HepG2 (cell line): ENCODE data around the gene CEMP1. TPM values are rescaled to one million over a fixed set of nuclear protein-coding genes. Genes with fewer than 3 reads are reported as not detected.

ENCODE experiments used
- ARNTL ChIP-seq: sonication (generic); formaldehyde crosslinking; IDR thresholded peaks from 2 replicates; pipeline ENCODE4 v1.4.0; 2020; ENCODE audit warnings: mild to moderate bottlenecking, missing genetic modification reagents
- BCL6 ChIP-seq: IDR thresholded peaks from 2 replicates; pipeline ENCODE4 v1.6.1; 2016; ENCODE audit warnings: missing genetic modification reagents, missing compliant biosample characterization
- CBX5 ChIP-seq: sonication (generic); formaldehyde crosslinking; IDR thresholded peaks from 2 replicates; pipeline ENCODE4 v1.4.0; 2020; ENCODE audit warnings: missing genetic modification reagents, borderline replicate concordance
- NR2F6 ChIP-seq, 2 experiments: IDR thresholded peaks; 2 replicates each; pipeline ENCODE4 v1.6.1; 2016; ENCODE audit warnings: antibody characterized with exemption in 1 of 2, mild to moderate bottlenecking in 1 of 2
- SPEN ChIP-seq: sonication (generic); formaldehyde crosslinking; IDR thresholded peaks from 2 replicates; pipeline ENCODE4 v1.5.1; 2020; ENCODE audit warnings: low read depth, mild to moderate bottlenecking, missing genetic modification reagents
- TAF15 ChIP-seq: fragments of 200-400 bp; formaldehyde crosslinking; IDR thresholded peaks from one replicate; pipeline ENCODE4 v1.6.1; 2018; ENCODE audit warnings: mild to moderate bottlenecking, low read depth, low read length; ENCODE audit not compliant: poor library complexity, severe bottlenecking
- TRIM24 ChIP-seq: sonication (generic); formaldehyde crosslinking; IDR thresholded peaks from 2 replicates; pipeline ENCODE4 v1.8.0; 2022; ENCODE audit warnings: mild to moderate bottlenecking, missing genetic modification reagents
- ZMYM2 ChIP-seq: sonication (generic); formaldehyde crosslinking; IDR thresholded peaks from 2 replicates; pipeline ENCODE4 v1.8.0; 2022; ENCODE audit warnings: mild to moderate bottlenecking, missing genetic modification reagents
- ZNF121 ChIP-seq: sonication (generic); formaldehyde crosslinking; IDR thresholded peaks from 2 replicates; pipeline ENCODE4 v1.5.0; 2020; ENCODE audit warnings: mild to moderate bottlenecking, missing genetic modification reagents
- ZNF850 ChIP-seq: sonication (generic); formaldehyde crosslinking; conservative IDR thresholded peaks from 2 replicates; pipeline ENCODE4 v1.9.0; 2021; ENCODE audit warnings: mild to moderate bottlenecking, missing genetic modification reagents
- polyA plus RNA-seq, 8 experiments: library from polyadenylated mRNA; depleted of rRNA in 3 of 8; stranded (reverse) in 7 of 8; unstranded in 1 of 8; fragments of >200 nt; fragmentation: Illumina TruSeq in 4 of 8; extraction: Trizol in 4 of 8; gene quantifications; 2 replicates each; pipeline versions ENCODE4 v1.2.1 to v1.2.3, GENCODE V29; 2011 to 2016; ENCODE audit warnings: low read depth in 4 of 8, missing spikeins in 1 of 8, mixed read lengths in 1 of 8; ENCODE audit not compliant: insufficient read depth in 1 of 8
- total RNA-seq, 5 experiments: library from RNA; depleted of rRNA; stranded (reverse); fragments of >200 nt; fragmentation: Illumina TruSeq; extraction: Trizol; gene quantifications; 2 replicates each; pipeline ENCODE4 v1.2.3, GENCODE V29; 2016; ENCODE audit warnings: low read depth in 1 of 5
- TF ChIP-seq, protein P1 (sequence below), 2 experiments: sonication (generic) in 1 of 2; formaldehyde crosslinking in 1 of 2; IDR thresholded peaks; 2 replicates each; pipeline versions ENCODE4 v1.4.0 to v1.6.1; 2016 to 2020; ENCODE audit warnings: borderline replicate concordance in 1 of 2, low read depth in 1 of 2, mild to moderate bottlenecking in 1 of 2, missing genetic modification reagents in 1 of 2
- TF ChIP-seq, protein P2 (sequence below): sonication (generic); formaldehyde crosslinking; IDR thresholded peaks from 2 replicates; pipeline ENCODE4 v1.5.1; 2020; ENCODE audit warnings: missing genetic modification reagents, mild to moderate bottlenecking, borderline replicate concordance
- TF ChIP-seq, protein P3 (sequence below): sonication (generic); formaldehyde crosslinking; IDR thresholded peaks from 2 replicates; pipeline ENCODE4 v1.4.0; 2020; ENCODE audit warnings: low read depth, mild to moderate bottlenecking, missing genetic modification reagents
- TF ChIP-seq, protein P4 (sequence below): sonication (generic); IDR thresholded peaks from 2 replicates; pipeline ENCODE4 v1.6.1; 2016; ENCODE audit warnings: low read depth, borderline replicate concordance
- TF ChIP-seq, protein P5 (sequence below): sonication (generic); formaldehyde crosslinking; IDR thresholded peaks from 2 replicates; pipeline ENCODE4 v1.4.0; 2020; ENCODE audit warnings: mild to moderate bottlenecking, missing genetic modification reagents, borderline replicate concordance
- TF ChIP-seq, protein P6 (sequence below): sonication (generic); formaldehyde crosslinking; IDR thresholded peaks from 2 replicates; pipeline ENCODE4 v1.4.0; 2020; ENCODE audit warnings: missing genetic modification reagents

The CEMP1 gene
- total and polyA plus RNA-seq, 2 of the 13 experiments (the other 11 are each of a cell fraction or from before 2014, with no cell fraction given): not detected

DNA sequence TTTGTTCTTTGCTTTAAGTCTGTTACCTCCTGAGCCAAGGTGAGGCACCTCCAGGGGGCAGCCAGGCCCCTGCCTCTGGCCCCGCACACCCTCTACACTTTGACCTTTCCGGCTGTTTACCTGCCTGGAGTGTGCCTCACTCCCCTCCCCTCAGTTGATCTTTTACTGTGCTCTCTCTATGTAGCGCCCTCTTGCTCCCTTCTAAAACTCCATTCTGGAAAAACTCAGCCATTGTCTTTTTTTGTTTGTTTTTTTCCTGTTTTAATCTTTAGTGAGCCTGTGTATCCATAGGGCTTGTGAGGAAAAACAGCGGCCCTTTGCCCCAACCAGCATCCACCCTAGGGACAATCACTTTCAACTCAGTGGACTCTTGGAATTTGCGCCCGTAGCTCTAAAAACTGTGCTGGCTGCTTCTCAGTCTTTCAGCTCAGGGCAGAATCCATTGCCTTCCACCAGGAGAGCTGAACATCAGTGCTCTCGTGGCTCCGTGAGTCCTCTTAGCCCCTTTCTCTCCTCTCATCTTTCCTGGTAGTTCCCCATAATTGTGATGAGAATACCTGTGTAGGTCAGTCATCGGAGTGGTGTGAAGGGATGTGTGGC, 6.8 kb downstream of the CEMP1 start (continued):
- TF ChIP-seq, protein P1, sequence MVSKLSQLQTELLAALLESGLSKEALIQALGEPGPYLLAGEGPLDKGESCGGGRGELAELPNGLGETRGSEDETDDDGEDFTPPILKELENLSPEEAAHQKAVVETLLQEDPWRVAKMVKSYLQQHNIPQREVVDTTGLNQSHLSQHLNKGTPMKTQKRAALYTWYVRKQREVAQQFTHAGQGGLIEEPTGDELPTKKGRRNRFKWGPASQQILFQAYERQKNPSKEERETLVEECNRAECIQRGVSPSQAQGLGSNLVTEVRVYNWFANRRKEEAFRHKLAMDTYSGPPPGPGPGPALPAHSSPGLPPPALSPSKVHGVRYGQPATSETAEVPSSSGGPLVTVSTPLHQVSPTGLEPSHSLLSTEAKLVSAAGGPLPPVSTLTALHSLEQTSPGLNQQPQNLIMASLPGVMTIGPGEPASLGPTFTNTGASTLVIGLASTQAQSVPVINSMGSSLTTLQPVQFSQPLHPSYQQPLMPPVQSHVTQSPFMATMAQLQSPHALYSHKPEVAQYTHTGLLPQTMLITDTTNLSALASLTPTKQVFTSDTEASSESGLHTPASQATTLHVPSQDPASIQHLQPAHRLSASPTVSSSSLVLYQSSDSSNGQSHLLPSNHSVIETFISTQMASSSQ (IDR thresholded peaks at IDR 0.05; ENCODE audit: low read depth): peak; percentile 68
- TF ChIP-seq, protein P1 (CRISPR knock-in tag; IDR thresholded peaks at IDR 0.05; ENCODE audit: borderline replicate concordance): peak; percentile 53; the same call in 1 of the 2 replicates
- no peak for TF ChIP-seq ZNF121 (CRISPR knock-in tag)
- TF ChIP-seq, protein P2, sequence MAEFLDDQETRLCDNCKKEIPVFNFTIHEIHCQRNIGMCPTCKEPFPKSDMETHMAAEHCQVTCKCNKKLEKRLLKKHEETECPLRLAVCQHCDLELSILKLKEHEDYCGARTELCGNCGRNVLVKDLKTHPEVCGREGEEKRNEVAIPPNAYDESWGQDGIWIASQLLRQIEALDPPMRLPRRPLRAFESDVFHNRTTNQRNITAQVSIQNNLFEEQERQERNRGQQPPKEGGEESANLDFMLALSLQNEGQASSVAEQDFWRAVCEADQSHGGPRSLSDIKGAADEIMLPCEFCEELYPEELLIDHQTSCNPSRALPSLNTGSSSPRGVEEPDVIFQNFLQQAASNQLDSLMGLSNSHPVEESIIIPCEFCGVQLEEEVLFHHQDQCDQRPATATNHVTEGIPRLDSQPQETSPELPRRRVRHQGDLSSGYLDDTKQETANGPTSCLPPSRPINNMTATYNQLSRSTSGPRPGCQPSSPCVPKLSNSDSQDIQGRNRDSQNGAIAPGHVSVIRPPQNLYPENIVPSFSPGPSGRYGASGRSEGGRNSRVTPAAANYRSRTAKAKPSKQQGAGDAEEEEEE (CRISPR knock-in tag): peak; percentile 59; the same call in 1 of the 2 replicates
- TF ChIP-seq, protein P3, sequence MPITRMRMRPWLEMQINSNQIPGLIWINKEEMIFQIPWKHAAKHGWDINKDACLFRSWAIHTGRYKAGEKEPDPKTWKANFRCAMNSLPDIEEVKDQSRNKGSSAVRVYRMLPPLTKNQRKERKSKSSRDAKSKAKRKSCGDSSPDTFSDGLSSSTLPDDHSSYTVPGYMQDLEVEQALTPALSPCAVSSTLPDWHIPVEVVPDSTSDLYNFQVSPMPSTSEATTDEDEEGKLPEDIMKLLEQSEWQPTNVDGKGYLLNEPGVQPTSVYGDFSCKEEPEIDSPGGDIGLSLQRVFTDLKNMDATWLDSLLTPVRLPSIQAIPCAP (CRISPR knock-in tag): no peak
- peak; percentile 97 for TF ChIP-seq NR2F6 (IDR thresholded peaks at IDR 0.05)
- peak; percentile 98 for TF ChIP-seq NR2F6 (CRISPR knock-in tag; IDR thresholded peaks at IDR 0.05)
- TF ChIP-seq, protein P4, sequence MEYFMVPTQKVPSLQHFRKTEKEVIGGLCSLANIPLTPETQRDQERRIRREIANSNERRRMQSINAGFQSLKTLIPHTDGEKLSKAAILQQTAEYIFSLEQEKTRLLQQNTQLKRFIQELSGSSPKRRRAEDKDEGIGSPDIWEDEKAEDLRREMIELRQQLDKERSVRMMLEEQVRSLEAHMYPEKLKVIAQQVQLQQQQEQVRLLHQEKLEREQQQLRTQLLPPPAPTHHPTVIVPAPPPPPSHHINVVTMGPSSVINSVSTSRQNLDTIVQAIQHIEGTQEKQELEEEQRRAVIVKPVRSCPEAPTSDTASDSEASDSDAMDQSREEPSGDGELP: peak; percentile 76; the same call in 1 of the 2 replicates
- TF ChIP-seq ZMYM2 (CRISPR knock-in tag): no peak
- no peak; the same call in 1 of the 2 replicates for TF ChIP-seq ARNTL (CRISPR knock-in tag)
- no peak for TF ChIP-seq TRIM24 (CRISPR knock-in tag)
- no peak for TF ChIP-seq TAF15
- TF ChIP-seq CBX5: peak; percentile 55; the same call in 1 of the 2 replicates
- TF ChIP-seq ZNF850 (CRISPR knock-in tag): no peak
- TF ChIP-seq, protein P5, sequence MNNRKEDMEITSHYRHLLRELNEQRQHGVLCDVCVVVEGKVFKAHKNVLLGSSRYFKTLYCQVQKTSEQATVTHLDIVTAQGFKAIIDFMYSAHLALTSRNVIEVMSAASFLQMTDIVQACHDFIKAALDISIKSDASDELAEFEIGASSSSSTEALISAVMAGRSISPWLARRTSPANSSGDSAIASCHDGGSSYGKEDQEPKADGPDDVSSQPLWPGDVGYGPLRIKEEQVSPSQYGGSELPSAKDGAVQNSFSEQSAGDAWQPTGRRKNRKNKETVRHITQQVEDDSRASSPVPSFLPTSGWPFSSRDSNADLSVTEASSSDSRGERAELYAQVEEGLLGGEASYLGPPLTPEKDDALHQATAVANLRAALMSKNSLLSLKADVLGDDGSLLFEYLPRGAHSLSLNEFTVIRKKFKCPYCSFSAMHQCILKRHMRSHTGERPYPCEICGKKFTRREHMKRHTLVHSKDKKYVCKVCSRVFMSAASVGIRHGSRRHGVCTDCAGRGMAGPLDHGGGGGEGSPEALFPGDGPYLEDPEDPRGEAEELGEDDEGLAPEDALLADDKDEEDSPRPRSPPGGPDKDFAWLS: no peak
- TF ChIP-seq BCL6 (CRISPR knock-in tag): peak; percentile 54; the same call in 1 of the 2 replicates
- 0 out of 2 replicates have a peak, but pooled peaks have one; percentile 42 for TF ChIP-seq SPEN (CRISPR knock-in tag)
- TF ChIP-seq, protein P6, sequence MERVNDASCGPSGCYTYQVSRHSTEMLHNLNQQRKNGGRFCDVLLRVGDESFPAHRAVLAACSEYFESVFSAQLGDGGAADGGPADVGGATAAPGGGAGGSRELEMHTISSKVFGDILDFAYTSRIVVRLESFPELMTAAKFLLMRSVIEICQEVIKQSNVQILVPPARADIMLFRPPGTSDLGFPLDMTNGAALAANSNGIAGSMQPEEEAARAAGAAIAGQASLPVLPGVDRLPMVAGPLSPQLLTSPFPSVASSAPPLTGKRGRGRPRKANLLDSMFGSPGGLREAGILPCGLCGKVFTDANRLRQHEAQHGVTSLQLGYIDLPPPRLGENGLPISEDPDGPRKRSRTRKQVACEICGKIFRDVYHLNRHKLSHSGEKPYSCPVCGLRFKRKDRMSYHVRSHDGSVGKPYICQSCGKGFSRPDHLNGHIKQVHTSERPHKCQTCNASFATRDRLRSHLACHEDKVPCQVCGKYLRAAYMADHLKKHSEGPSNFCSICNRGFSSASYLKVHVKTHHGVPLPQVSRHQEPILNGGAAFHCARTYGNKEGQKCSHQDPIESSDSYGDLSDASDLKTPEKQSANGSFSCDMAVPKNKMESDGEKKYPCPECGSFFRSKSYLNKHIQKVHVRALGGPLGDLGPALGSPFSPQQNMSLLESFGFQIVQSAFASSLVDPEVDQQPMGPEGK (CRISPR knock-in tag): peak; percentile 92
